Measurements from ENCODE around the gene MKNK1. TPM values are rescaled to one million over a fixed set of nuclear protein-coding genes. Genes with fewer than 3 reads are reported as not detected.
A peak's percentile ranks its signal among the peaks of the same experiment; 100 is the strongest.

MKNK1 gene
- total and polyA plus RNA-seq, 2 of the 4 experiments (the other 2 are of a cell fraction) = 14.3 to 35.2 TPM

GRCh38 chr1:46607345-46608130 lies 3.5 kb upstream of the MKNK1 start (continued):
- TF ChIP-seq, protein P1, sequence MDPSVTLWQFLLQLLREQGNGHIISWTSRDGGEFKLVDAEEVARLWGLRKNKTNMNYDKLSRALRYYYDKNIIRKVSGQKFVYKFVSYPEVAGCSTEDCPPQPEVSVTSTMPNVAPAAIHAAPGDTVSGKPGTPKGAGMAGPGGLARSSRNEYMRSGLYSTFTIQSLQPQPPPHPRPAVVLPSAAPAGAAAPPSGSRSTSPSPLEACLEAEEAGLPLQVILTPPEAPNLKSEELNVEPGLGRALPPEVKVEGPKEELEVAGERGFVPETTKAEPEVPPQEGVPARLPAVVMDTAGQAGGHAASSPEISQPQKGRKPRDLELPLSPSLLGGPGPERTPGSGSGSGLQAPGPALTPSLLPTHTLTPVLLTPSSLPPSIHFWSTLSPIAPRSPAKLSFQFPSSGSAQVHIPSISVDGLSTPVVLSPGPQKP (IDR thresholded peaks at IDR 0.05; ENCODE audit: borderline replicate concordance, low read depth, low read length) = no peak

GRCh38 chr1:46606255-46606965 lies 2.3 kb upstream of the MKNK1 start:
- DNase-seq (peak; percentile 25), ATAC-seq (ENCODE audit: low read depth) (no peak)
- in situ Hi-C loops (cut with MboI; ENCODE audit: low sequenced_read_pairs) (no loop called here), intact Hi-C loops (cut with micrococcal nuclease) (no loop called here), dilution Hi-C loops (cut with HindIII; ENCODE audit: low sequenced_read_pairs, unreplicated experiment) (no loop called here)
- Histone ChIP-seq H3K23ac (ENCODE audit: low read depth, low read length) (no peak overlapping the region), H3K4me1 (ENCODE audit: control insufficient read depth, insufficient read depth, low read length) (peaks cover 4% of the 10 kb centered on the region), H3K56ac (ENCODE audit: extremely low read depth, insufficient read depth, low read length) (no peak overlapping the region), H3K4me2 (ENCODE audit: low read depth, low read length) (no peak overlapping the region), H2BK20ac (ENCODE audit: low read depth, low read length) (no peak overlapping the region), H3K4ac (ENCODE audit: low read depth, low read length) (no peak overlapping the region), H2BK15ac (ENCODE audit: low read depth, low read length) (no peak overlapping the region), H3K4me3 (ENCODE audit: insufficient read depth, low read depth, low read length) (no peak overlapping the region), H3K27ac (ENCODE audit: insufficient read depth, low read length) (no peak overlapping the region), H4K8ac (ENCODE audit: low read depth in 2 of 2, low read length in 2 of 2) (no peak overlapping the region), H3K9me3 (ENCODE audit: control insufficient read depth, insufficient read depth, low read length) (no peaks in the 10 kb centered on the region), H4K20me1 (ENCODE audit: insufficient read depth, low read length) (no peaks in the 10 kb centered on the region), H4K91ac (ENCODE audit: insufficient read depth, low read depth, low read length) (no peak overlapping the region), H3K27me3 (ENCODE audit: control insufficient read depth, insufficient read depth, low read length) (no peaks in the 10 kb centered on the region), H3K36me3 (ENCODE audit: control insufficient read depth, insufficient read depth, low read length) (peaks cover 21% of the 10 kb centered on the region), H3K9me1 (ENCODE audit: insufficient read depth, low read length) (peaks cover 25% of the 10 kb centered on the region), H2AFZ (replicated peaks; ENCODE audit: low read length, poor library complexity) (no peak overlapping the region), H2AK5ac (ENCODE audit: low read depth, low read length) (no peak overlapping the region), H3K18ac (ENCODE audit: low read depth, low read length) (no peak overlapping the region), H2BK120ac (ENCODE audit: low read depth, low read length) (no peak overlapping the region), H2BK5ac (ENCODE audit: low read depth, low read length, poor library complexity, severe bottlenecking) (no peak overlapping the region), H2AK9ac (replicated peaks; ENCODE audit: low read depth, low read length, poor library complexity) (peak overlapping the region; percentile 1), H3K79me1 (ENCODE audit: low read depth in 1 of 2, low read length in 2 of 2) (peaks cover 22 to 42% of the 10 kb centered on the region in 2 experiments), H4K5ac (ENCODE audit: low read depth, low read length) (no peak overlapping the region), H3K9ac (ENCODE audit: low read depth, low read length) (no peak overlapping the region), H3K14ac (replicated peaks; ENCODE audit: low read depth, low read length) (no peak overlapping the region)
- ChIA-PET CTCF (interaction anchor here (1.0 kb wide), 1 partner anchor 112 kb away, joined by 3 read pairs; the partner anchor contains the start of gene EFCAB14), POLR2A (ENCODE audit: unreplicated experiment) (no interaction called here)
- WGBS, 2 experiments (ENCODE audit: extremely low coverage in 2 of 2, insufficient read length in 1 of 2) = 100% methylated on average over 1 of the region's 2 CpGs; no CpG with 5 or more reads in 1 of the 2 experiments
- no TSS peak for BruUV-seq (replicated peaks)
- TF ChIP-seq RAD21 (IDR thresholded peaks at IDR 0.05; ENCODE audit: low read length) (no peak), CTCF (conservative IDR thresholded peaks at IDR 0.05; ENCODE audit: low read depth, low read length) (no peak), BHLHE40 (IDR thresholded peaks at IDR 0.05; ENCODE audit: low read depth, low read length) (no peak), FOS (IDR thresholded peaks at IDR 0.05; ENCODE audit: low read depth, low read length) (no peak), CEBPB (IDR thresholded peaks at IDR 0.05; ENCODE audit: low read depth, low read length) (no peak), SMC3 (IDR thresholded peaks at IDR 0.05; ENCODE audit: low read depth, low read length) (no peak), RFX5 (IDR thresholded peaks at IDR 0.05; ENCODE audit: low read depth, low read length) (no peak), MAZ (IDR thresholded peaks at IDR 0.05; ENCODE audit: borderline replicate concordance, low read depth, low read length) (no peak), NFE2L2 (IDR thresholded peaks at IDR 0.05; ENCODE audit: low read depth, low read length) (no peak)
- TF ChIP-seq, protein P1 (IDR thresholded peaks at IDR 0.05; ENCODE audit: borderline replicate concordance, low read depth, low read length) = no peak

Data from IMR-90 (cell line).